ENCODE measurements around the gene LAMP5.

DNA sequence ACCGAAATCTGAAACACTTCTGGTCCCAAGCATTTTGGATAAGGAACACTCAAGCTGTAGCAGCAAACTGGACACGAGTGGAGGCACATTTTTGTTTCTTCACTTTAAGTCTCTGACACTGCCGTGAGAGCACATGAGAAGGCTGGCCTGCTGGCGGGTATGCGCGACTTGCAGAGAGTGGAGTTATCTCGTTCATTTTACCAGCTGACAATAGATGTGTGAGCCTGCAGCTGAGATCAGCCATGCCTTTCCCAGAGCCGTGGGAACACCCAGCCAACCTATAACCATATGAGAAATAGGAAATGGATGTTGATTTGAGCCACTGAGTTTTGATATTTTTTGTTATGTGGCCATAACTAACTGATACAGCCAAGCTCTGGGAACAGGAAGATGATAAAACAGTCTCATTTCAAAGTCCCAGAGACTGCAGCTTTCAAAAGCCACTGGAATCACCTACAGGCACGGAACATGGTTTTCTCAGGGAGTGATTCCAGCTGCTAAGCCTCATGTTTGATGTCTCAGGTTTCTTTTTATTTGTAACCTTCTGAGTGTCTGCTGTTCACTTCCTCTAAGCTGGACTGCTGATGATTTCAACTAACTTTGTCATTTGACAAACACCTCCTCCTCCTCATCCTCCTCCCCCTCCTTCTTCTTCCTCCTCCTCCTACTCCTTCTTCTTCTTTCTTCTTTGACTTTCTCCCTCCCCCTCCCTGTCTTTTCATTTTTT is 28.6 kb upstream of the LAMP5 start:
- TF ChIP-seq SIN3A (IDR thresholded peaks at IDR 0.05; ENCODE audit: borderline replicate concordance, insufficient read depth, low read length) (no peak), POLR2AphosphoS5 (IDR thresholded peaks at IDR 0.05; ENCODE audit: low read depth, low read length) (no peak), TAF1 (IDR thresholded peaks at IDR 0.05; ENCODE audit: borderline replicate concordance, insufficient read depth, low read length) (no peak), REST (IDR thresholded peaks at IDR 0.05; ENCODE audit: insufficient read depth in 1 of 2, low read depth in 2 of 2, low read length in 2 of 2) (no peak)

All from PFSK-1 (cell line).